ENCODE data around the gene PLEKHD1. TPM values are rescaled to one million over a fixed set of nuclear protein-coding genes. Genes with fewer than 3 reads are reported as not detected.

The PLEKHD1 gene
- total RNA-seq, 1 experiment from 2014 or later = 1.2 TPM

- Histone ChIP-seq H3K4me3 (replicated peaks in 1 of 2; ENCODE audit: low read depth in 1 of 2, low read length in 2 of 2) (no peak overlapping the region), H3K4me1 (ENCODE audit: control insufficient read depth in 1 of 2, insufficient read depth in 2 of 2, low read length in 2 of 2) (peaks cover 0 to 4% of the 10 kb centered on the region in 2 experiments; a peak in 1 of 4 replicates), H3K79me2 (ENCODE audit: insufficient read depth, low read length) (no peaks in the 10 kb centered on the region), H4K20me1 (ENCODE audit: insufficient read depth) (no peaks in the 10 kb centered on the region), H3K27me3 (ENCODE audit: insufficient read depth, low read length) (peaks cover 16% of the 10 kb centered on the region), H2AFZ (ENCODE audit: low read depth, low read length, poor library complexity, severe bottlenecking) (no peak overlapping the region), H3K9ac (ENCODE audit: low read length) (no peak overlapping the region), H3K9me3 (ENCODE audit: control insufficient read depth in 1 of 2, insufficient read depth in 1 of 2, low read depth in 1 of 2, low read length in 2 of 2) (no peaks in the 10 kb centered on the region), H3K36me3 (ENCODE audit: control insufficient read depth in 1 of 2, insufficient read depth in 2 of 2, low read length in 2 of 2) (no peaks in the 10 kb centered on the region), H3K27ac (ENCODE audit: low read depth, low read length) (no peak overlapping the region), H3K9me2 (ENCODE audit: insufficient read depth) (no peaks in the 10 kb centered on the region), H3K4me2 (ENCODE audit: low read length) (no peak overlapping the region)
- intact Hi-C loops (cut with micrococcal nuclease) = no loop called here
- ATAC-seq (no peak), DNase-seq (ENCODE audit: low read depth, low spot score) (no peak)
- no TSS peak for BruUV-seq (replicated peaks)
- CTCF ChIA-PET = interaction anchor here (1.0 kb wide), 1 partner anchor 9 kb away, joined by 3 read pairs; no protein-coding TSS in a partner anchor
- RAD21 ChIA-PET (ENCODE audit: low non-redundant PET in 1 of 2, low total read pairs in 2 of 2, uncharacterized antibody in 2 of 2, unreplicated experiment in 2 of 2) = no interaction called here
- POLR2A ChIA-PET = no interaction called here
- no peak for TF ChIP-seq SP1 (IDR thresholded peaks at IDR 0.05; ENCODE audit: low read depth)
- TF ChIP-seq MAX (IDR thresholded peaks at IDR 0.05) = no peak
Measured at GRCh38 chr14:69572030-69572840, 87.7 kb downstream of the PLEKHD1 start.

GRCh38 chr14:69572841-69573135 lies 88.3 kb downstream of the PLEKHD1 start:
- BruUV-seq (replicated peaks) = no TSS peak
- DNase-seq (ENCODE audit: low read depth, low spot score) (no peak), ATAC-seq (no peak)
- ChIA-PET CTCF (no interaction called here), RAD21 (ENCODE audit: low non-redundant PET in 1 of 2, low total read pairs in 2 of 2, uncharacterized antibody in 2 of 2, unreplicated experiment in 2 of 2) (no interaction called here), POLR2A (no interaction called here)
- intact Hi-C loops (cut with micrococcal nuclease) = no loop called here
- Histone ChIP-seq H4K20me1 (ENCODE audit: insufficient read depth) (no peaks in the 10 kb centered on the region), H3K4me1 (ENCODE audit: control insufficient read depth in 1 of 2, insufficient read depth in 2 of 2, low read length in 2 of 2) (peaks cover 0 to 4% of the 10 kb centered on the region in 2 experiments; a peak in 1 of 4 replicates), H3K9me2 (ENCODE audit: insufficient read depth) (no peaks in the 10 kb centered on the region), H3K27ac (ENCODE audit: low read depth, low read length) (no peak overlapping the region), H2AFZ (ENCODE audit: low read depth, low read length, poor library complexity, severe bottlenecking) (no peak overlapping the region), H3K9ac (ENCODE audit: low read length) (no peak overlapping the region), H3K9me3 (ENCODE audit: control insufficient read depth in 1 of 2, insufficient read depth in 1 of 2, low read depth in 1 of 2, low read length in 2 of 2) (no peaks in the 10 kb centered on the region), H3K79me2 (ENCODE audit: insufficient read depth, low read length) (no peaks in the 10 kb centered on the region), H3K36me3 (ENCODE audit: control insufficient read depth in 1 of 2, insufficient read depth in 2 of 2, low read length in 2 of 2) (no peaks in the 10 kb centered on the region), H3K27me3 (ENCODE audit: insufficient read depth, low read length) (peaks cover 10% of the 10 kb centered on the region), H3K4me2 (ENCODE audit: low read length) (no peak overlapping the region), H3K4me3 (replicated peaks in 1 of 2; ENCODE audit: low read depth in 1 of 2, low read length in 2 of 2) (no peak overlapping the region)
- TF ChIP-seq JUND (IDR thresholded peaks at IDR 0.05) (no peak), SIN3A (IDR thresholded peaks at IDR 0.05; ENCODE audit: low read depth) (no peak), ZNF274 (IDR thresholded peaks at IDR 0.05; ENCODE audit: low read depth, low read length) (no peak), RAD21 (IDR thresholded peaks at IDR 0.05; ENCODE audit: low read depth) (no peak), EZH2 (IDR thresholded peaks at IDR 0.05) (no peak), EZH2phosphoT487 (IDR thresholded peaks at IDR 0.05; ENCODE audit: borderline replicate concordance) (no peak), TCF7L2 (IDR thresholded peaks at IDR 0.05; ENCODE audit: borderline replicate concordance, extremely low read depth, insufficient read depth, insufficient read length) (no peak), CEBPB (IDR thresholded peaks at IDR 0.05; ENCODE audit: low read depth) (no peak), MAX (IDR thresholded peaks at IDR 0.05) (no peak), CBX3 (IDR thresholded peaks at IDR 0.05; ENCODE audit: low read depth) (no peak), SP1 (IDR thresholded peaks at IDR 0.05; ENCODE audit: low read depth) (no peak), POLR2A (IDR thresholded peaks at IDR 0.05; ENCODE audit: borderline replicate concordance, extremely low read depth, insufficient read depth, insufficient read length) (no peak)
- TF ChIP-seq, protein P1, sequence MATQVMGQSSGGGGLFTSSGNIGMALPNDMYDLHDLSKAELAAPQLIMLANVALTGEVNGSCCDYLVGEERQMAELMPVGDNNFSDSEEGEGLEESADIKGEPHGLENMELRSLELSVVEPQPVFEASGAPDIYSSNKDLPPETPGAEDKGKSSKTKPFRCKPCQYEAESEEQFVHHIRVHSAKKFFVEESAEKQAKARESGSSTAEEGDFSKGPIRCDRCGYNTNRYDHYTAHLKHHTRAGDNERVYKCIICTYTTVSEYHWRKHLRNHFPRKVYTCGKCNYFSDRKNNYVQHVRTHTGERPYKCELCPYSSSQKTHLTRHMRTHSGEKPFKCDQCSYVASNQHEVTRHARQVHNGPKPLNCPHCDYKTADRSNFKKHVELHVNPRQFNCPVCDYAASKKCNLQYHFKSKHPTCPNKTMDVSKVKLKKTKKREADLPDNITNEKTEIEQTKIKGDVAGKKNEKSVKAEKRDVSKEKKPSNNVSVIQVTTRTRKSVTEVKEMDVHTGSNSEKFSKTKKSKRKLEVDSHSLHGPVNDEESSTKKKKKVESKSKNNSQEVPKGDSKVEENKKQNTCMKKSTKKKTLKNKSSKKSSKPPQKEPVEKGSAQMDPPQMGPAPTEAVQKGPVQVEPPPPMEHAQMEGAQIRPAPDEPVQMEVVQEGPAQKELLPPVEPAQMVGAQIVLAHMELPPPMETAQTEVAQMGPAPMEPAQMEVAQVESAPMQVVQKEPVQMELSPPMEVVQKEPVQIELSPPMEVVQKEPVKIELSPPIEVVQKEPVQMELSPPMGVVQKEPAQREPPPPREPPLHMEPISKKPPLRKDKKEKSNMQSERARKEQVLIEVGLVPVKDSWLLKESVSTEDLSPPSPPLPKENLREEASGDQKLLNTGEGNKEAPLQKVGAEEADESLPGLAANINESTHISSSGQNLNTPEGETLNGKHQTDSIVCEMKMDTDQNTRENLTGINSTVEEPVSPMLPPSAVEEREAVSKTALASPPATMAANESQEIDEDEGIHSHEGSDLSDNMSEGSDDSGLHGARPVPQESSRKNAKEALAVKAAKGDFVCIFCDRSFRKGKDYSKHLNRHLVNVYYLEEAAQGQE (IDR thresholded peaks at IDR 0.05; ENCODE audit: low read depth) = no peak
- TF ChIP-seq, protein P2, sequence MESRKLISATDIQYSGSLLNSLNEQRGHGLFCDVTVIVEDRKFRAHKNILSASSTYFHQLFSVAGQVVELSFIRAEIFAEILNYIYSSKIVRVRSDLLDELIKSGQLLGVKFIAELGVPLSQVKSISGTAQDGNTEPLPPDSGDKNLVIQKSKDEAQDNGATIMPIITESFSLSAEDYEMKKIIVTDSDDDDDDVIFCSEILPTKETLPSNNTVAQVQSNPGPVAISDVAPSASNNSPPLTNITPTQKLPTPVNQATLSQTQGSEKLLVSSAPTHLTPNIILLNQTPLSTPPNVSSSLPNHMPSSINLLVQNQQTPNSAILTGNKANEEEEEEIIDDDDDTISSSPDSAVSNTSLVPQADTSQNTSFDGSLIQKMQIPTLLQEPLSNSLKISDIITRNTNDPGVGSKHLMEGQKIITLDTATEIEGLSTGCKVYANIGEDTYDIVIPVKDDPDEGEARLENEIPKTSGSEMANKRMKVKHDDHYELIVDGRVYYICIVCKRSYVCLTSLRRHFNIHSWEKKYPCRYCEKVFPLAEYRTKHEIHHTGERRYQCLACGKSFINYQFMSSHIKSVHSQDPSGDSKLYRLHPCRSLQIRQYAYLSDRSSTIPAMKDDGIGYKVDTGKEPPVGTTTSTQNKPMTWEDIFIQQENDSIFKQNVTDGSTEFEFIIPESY (IDR thresholded peaks at IDR 0.05; ENCODE audit: extremely low read depth, insufficient replicate concordance, low read length) = no peak

Data from HCT116 (cell line).